Small intestine (tissue), 7 donors: ENCODE data around the gene HSFX1. TPM values are rescaled to one million over a fixed set of nuclear protein-coding genes. Genes with fewer than 3 reads are reported as not detected.
"Not testable (repeated sequence)": the region's sequence is repeated elsewhere in the genome, so short reads cannot be mapped to it uniquely, and the experiment has no call there.

Source experiments
- DNase-seq, 2 donors: peaks; one replicate each; pipeline versions ENCODE4 v3.0.0 to v3.0.0-alpha.2; 2013
- FAIRE-seq: peaks from 2 replicates; lab custom pipeline; 2012; peaks lifted over from hg19 to GRCh38; lab: Jason Lieb, UNC
- H3K27ac ChIP-seq, 3 donors: one replicate each; pipeline ENCODE4 v1.5.1; 2013; ENCODE audit warnings: low read length in 2 of 3, mild to moderate bottlenecking in 2 of 3, control low read depth in 1 of 3, inconsistent platforms in 1 of 3, low read depth in 1 of 3, moderate library complexity in 1 of 3
- H3K27me3 ChIP-seq, 3 donors: one replicate each; pipeline ENCODE4 v1.6.1; 2013; ENCODE audit warnings: low read length in 3 of 3, inconsistent platforms in 1 of 3; ENCODE audit not compliant: control insufficient read depth in 3 of 3, insufficient read depth in 3 of 3
- H3K36me3 ChIP-seq, 3 donors: one replicate each; pipeline ENCODE4 v1.6.1; 2013; ENCODE audit warnings: low read length in 3 of 3, inconsistent platforms in 1 of 3, low read depth in 1 of 3, mild to moderate bottlenecking in 1 of 3, moderate library complexity in 1 of 3; ENCODE audit not compliant: control insufficient read depth in 3 of 3, insufficient read depth in 2 of 3
- H3K4me1 ChIP-seq, 3 donors: one replicate each; pipeline ENCODE4 v1.6.1; 2013; ENCODE audit warnings: low read length in 2 of 3, inconsistent platforms in 1 of 3, low read depth in 1 of 3, mild to moderate bottlenecking in 1 of 3, moderate library complexity in 1 of 3; ENCODE audit not compliant: control insufficient read depth in 3 of 3, insufficient read depth in 2 of 3
- H3K4me3 ChIP-seq, 3 donors: one replicate each; pipeline ENCODE4 v1.5.1; 2013; ENCODE audit warnings: low read length in 3 of 3, control low read depth in 1 of 3, inconsistent platforms in 1 of 3, low read depth in 1 of 3, mild to moderate bottlenecking in 1 of 3, moderate library complexity in 1 of 3
- H3K9me3 ChIP-seq, 2 donors: one replicate each; pipeline ENCODE4 v1.6.1; 2013; ENCODE audit warnings: low read depth in 1 of 2, low read length in 1 of 2; ENCODE audit not compliant: control insufficient read depth in 2 of 2, insufficient read depth in 1 of 2
- WGBS, 3 donors: extraction: QIAGEN DNeasy Blood & Tissue Kit; methylation state at CpG; one replicate each; pipeline ENCODE4 v1.1.7; 2013; 5-methylcytosine and 5-hydroxymethylcytosine counted together
- polyA plus RNA-seq, 4 donors: library from polyadenylated mRNA; stranded (reverse) in 3 of 4; unstranded in 1 of 4; fragments of 200-250 nt in 3 of 4; fragments of 120-200 nt in 1 of 4; gene quantifications; one replicate each; pipeline versions ENCODE4 v1.2.1 to v1.2.3, GENCODE V29; 2013
- donor health status: healthy with polysubstance abuse.
- donor health status: control.
- donor health status: control.
- donor health status: Bipolar disorder and iron deficiency.
- donor health status: healthy.

Gene HSFX1
- polyA plus RNA-seq, 4 donors, result 0.37 to 3.2 TPM; not detected in 2

- Histone ChIP-seq H3K27ac (no peak overlapping the region), H3K36me3 (no peaks in the 10 kb centered on the region), H3K27me3 (no peaks in the 10 kb centered on the region), H3K4me3 (no peak overlapping the region), H3K4me1 (no peaks in the 10 kb centered on the region), H3K9me3 (no peaks in the 10 kb centered on the region)
- FAIRE-seq (no peak), DNase-seq (no peak)
- WGBS, 3 donors, result 85 to 94% (median 91%) methylated on average over 7 of the region's 7 CpGs
Observed at GRCh38 chrX:149759824-149760223, 14.0 kb upstream of the HSFX1 start.

- no peaks in the 10 kb centered on the region for H3K9me3 ChIP-seq
- no peak overlapping the region for H3K27ac ChIP-seq
- H3K36me3 ChIP-seq, result no peaks in the 10 kb centered on the region
- H3K27me3 ChIP-seq, result no peaks in the 10 kb centered on the region
- no peak for FAIRE-seq
- no peak overlapping the region for H3K4me3 ChIP-seq
- H3K4me1 ChIP-seq, result no peaks in the 10 kb centered on the region
- no peak for DNase-seq
- WGBS, 3 donors, result 89 to 92% (median 92%) methylated on average over 3 of the region's 3 CpGs
Observed at GRCh38 chrX:149760965-149761364, 12.9 kb upstream of the HSFX1 start.

GRCh38 chrX:149761858-149762674, 11.8 kb upstream of the HSFX1 start:
- not testable (repeated sequence) for H3K4me3 ChIP-seq, H3K27ac ChIP-seq, H3K4me1 ChIP-seq, H3K27me3 ChIP-seq, FAIRE-seq, H3K36me3 ChIP-seq, DNase-seq, H3K9me3 ChIP-seq
- 92 to 93% (median 93%) methylated on average over 9 to 22 of the region's 22 CpGs for WGBS, 3 donors

- WGBS, 3 donors, result 50 to 79% (median 56%) methylated on average over 9 to 10 of the region's 11 CpGs
- Histone ChIP-seq H3K27ac (no peak overlapping the region), H3K9me3 (no peaks in the 10 kb centered on the region), H3K36me3 (no peaks in the 10 kb centered on the region), H3K4me3 (no peak overlapping the region), H3K4me1 (no peaks in the 10 kb centered on the region), H3K27me3 (no peaks in the 10 kb centered on the region)
- DNase-seq (no peak), FAIRE-seq (no peak)
Observed at GRCh38 chrX:149762696-149763614, 10.9 kb upstream of the HSFX1 start.

GRCh38 chrX:149770344-149770743, 3.5 kb upstream of the HSFX1 start:
- H3K27me3 ChIP-seq, H3K4me3 ChIP-seq, H3K36me3 ChIP-seq, DNase-seq, FAIRE-seq, H3K4me1 ChIP-seq, H3K27ac ChIP-seq, H3K9me3 ChIP-seq: not testable (repeated sequence)
- 68 to 97% methylated on average over 3 of the region's 12 CpGs; no CpG with 5 or more reads in 1 of the 3 donors for WGBS, 3 donors

GRCh38 chrX:149773026-149773425, 842 bp upstream of the HSFX1 start:
- FAIRE-seq, H3K36me3 ChIP-seq, DNase-seq, H3K27ac ChIP-seq, H3K27me3 ChIP-seq, H3K4me1 ChIP-seq, H3K4me3 ChIP-seq, H3K9me3 ChIP-seq: not testable (repeated sequence)
- no CpG with 5 or more reads among the region's 9 CpGs for WGBS, 3 donors

GRCh38 chrX:149777999-149778398, 4.1 kb downstream of the HSFX1 start:
- not testable (repeated sequence) for H3K27ac ChIP-seq, H3K4me1 ChIP-seq, H3K9me3 ChIP-seq, H3K4me3 ChIP-seq, FAIRE-seq, DNase-seq, H3K36me3 ChIP-seq, H3K27me3 ChIP-seq
- WGBS, 3 donors, result no CpG with 5 or more reads among the region's 7 CpGs

- not testable (repeated sequence) for DNase-seq, H3K36me3 ChIP-seq, H3K9me3 ChIP-seq, H3K4me1 ChIP-seq, H3K27me3 ChIP-seq, FAIRE-seq, H3K4me3 ChIP-seq, H3K27ac ChIP-seq
- no CpG with 5 or more reads among the region's 14 CpGs for WGBS, 3 donors
Observed at GRCh38 chrX:149781727-149782126, 7.9 kb downstream of the HSFX1 start, which contains the start of gene MAGEA9. TSS of gene MAGEA9 (plus strand) at chrX:149781930. CDS start at chrX:149786211, 4,281 bp downstream.
